SIG-M5 treated with dmso at 0.1 percent for 504 hours (cell line): ENCODE data around the gene DUSP1.

Experiments
- DNase-seq: peaks from one replicate; lab custom pipeline; 2025; ENCODE audit not compliant: unreplicated experiment; lab: John Stamatoyannopoulos, UW

DUSP1 gene

GRCh38 chr5:172764861-172765765 is 5.9 kb downstream of the DUSP1 start:
- peak; percentile 96 for DNase-seq

GRCh38 chr5:172763120-172763464 is 7.9 kb downstream of the DUSP1 start:
- DNase-seq, result no peak

- DNase-seq, result no peak
Measured at GRCh38 chr5:172762214-172763119, 8.5 kb downstream of the DUSP1 start.

GRCh38 chr5:172760959-172761358 is 10.0 kb downstream of the DUSP1 start:
- no peak for DNase-seq

GRCh38 chr5:172760136-172760535 is 10.9 kb downstream of the DUSP1 start:
- DNase-seq, result no peak

GRCh38 chr5:172758834-172759149 is 12.2 kb downstream of the DUSP1 start:
- no peak for DNase-seq

- no peak for DNase-seq
Measured at GRCh38 chr5:172758077-172758833, 12.7 kb downstream of the DUSP1 start.

GRCh38 chr5:172757394-172758010 is 13.5 kb downstream of the DUSP1 start:
- no peak for DNase-seq

GRCh38 chr5:172756764-172757393 is 14.1 kb downstream of the DUSP1 start:
- no peak for DNase-seq

GRCh38 chr5:172754596-172755356 is 16.2 kb downstream of the DUSP1 start:
- no peak for DNase-seq

- DNase-seq, result no peak
Measured at GRCh38 chr5:172753101-172753500, 17.9 kb downstream of the DUSP1 start.

- DNase-seq, result no peak
Measured at GRCh38 chr5:172751761-172752510, 19.1 kb downstream of the DUSP1 start.

- no peak for DNase-seq
Measured at GRCh38 chr5:172749881-172750633, 20.9 kb downstream of the DUSP1 start.

- DNase-seq, result no peak
Measured at GRCh38 chr5:172749076-172749475, 21.9 kb downstream of the DUSP1 start.

GRCh38 chr5:172748341-172748843 is 22.6 kb downstream of the DUSP1 start:
- no peak for DNase-seq

GRCh38 chr5:172747471-172747870 is 23.5 kb downstream of the DUSP1 start:
- no peak for DNase-seq

GRCh38 chr5:172746725-172747124 is 24.3 kb downstream of the DUSP1 start:
- no peak for DNase-seq

GRCh38 chr5:172745838-172746237 is 25.2 kb downstream of the DUSP1 start:
- DNase-seq, result no peak
